HFFc6 (cell line): Measurements from ENCODE around the gene SH3PXD2A. TPM values are rescaled to one million over a fixed set of nuclear protein-coding genes. Genes with fewer than 3 reads are reported as not detected.

ENCODE experiments used
- DNase-seq: peaks from one replicate; pipeline ENCODE4 v3.0.0-alpha.2; 2018
- H3K27ac Mint-ChIP-seq: 2 replicates; pipeline ENCODE4 v1.8.0; 2020; ENCODE audit warnings: mild to moderate bottlenecking, mixed read lengths
- H3K27me3 Mint-ChIP-seq: 2 replicates; pipeline ENCODE4 v1.8.0; 2021; ENCODE audit warnings: mild to moderate bottlenecking, moderate library complexity, mixed read lengths; ENCODE audit not compliant: insufficient read depth
- H3K36me3 Mint-ChIP-seq: 2 replicates; pipeline ENCODE4 v1.8.0; 2021; ENCODE audit warnings: low read depth, mixed read lengths
- H3K4me1 Mint-ChIP-seq: 2 replicates; pipeline ENCODE4 v1.8.0; 2020; ENCODE audit warnings: low read depth, mixed read lengths
- H3K4me3 Mint-ChIP-seq: 2 replicates; pipeline ENCODE4 v1.8.0; 2020; ENCODE audit warnings: mild to moderate bottlenecking, moderate library complexity, mixed read lengths
- H3K9me3 Mint-ChIP-seq: 2 replicates; pipeline ENCODE4 v1.8.0; 2020; ENCODE audit warnings: mild to moderate bottlenecking, mixed read lengths
- total RNA-seq, 6 experiments: library from RNA; stranded (reverse); fragmentation: NEBNext Ultra II Directional; extraction: Animal tissue kit (Norgen Biotek cat#: 25700); gene quantifications; 2 replicates in 1 of 6; 3 replicates in 5 of 6; pipeline ENCODE4 v1.2.3, GENCODE V29; 2021
- TF ChIP-seq, protein P1 (sequence below): fragments of 200-600 bp; sonication (generic); IDR thresholded peaks from 2 replicates; pipeline ENCODE4 v1.5.0; 2021; ENCODE audit warnings: antibody characterized with exemption, mild to moderate bottlenecking

SH3PXD2A gene
- total RNA-seq, 6 experiments from 2014 or later = 75.5 to 113 (median 81.1) TPM

DNA sequence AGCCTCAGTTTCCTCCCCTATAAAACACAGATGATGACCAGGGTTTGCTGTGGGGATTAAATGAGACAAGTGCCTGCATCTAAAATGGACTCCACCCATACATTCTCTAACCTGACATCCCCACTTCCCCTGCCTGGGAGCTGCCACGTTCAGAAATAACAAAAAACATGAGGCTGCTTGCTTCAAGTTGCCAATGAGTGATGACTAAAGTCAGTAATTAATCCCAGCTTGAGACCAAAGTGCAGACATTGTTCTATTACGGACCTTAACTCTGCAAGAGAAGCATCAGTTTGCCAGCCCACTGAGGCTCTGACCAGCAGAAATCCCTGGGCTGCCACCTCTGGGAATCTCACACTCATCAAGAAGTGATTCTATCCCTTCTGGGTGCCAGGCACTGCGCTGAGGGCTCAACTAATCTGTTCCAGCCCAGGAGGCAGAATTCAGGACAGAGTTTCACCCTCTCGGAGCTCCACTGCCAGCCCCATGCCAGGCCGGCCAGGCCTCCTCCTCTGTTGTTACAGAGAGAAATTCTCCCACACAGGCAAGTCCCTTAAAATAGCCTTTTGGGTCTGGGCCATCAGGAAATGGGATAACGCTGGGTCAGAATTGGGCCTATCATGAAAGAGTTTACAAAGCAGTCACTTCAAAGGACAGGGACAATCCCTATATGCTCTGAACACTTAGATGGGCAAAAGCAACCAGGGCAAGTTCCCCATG lies 11.4 kb downstream of the SH3PXD2A start:
- Mint-ChIP-seq H3K36me3 (peaks cover 4% of the 10 kb centered on the region; the same call in 1 of the 2 replicates), H3K4me1 (peaks cover 65% of the 10 kb centered on the region), H3K4me3 (peak overlapping the region; percentile 48; the same call in 1 of the 2 replicates), H3K27me3 (peaks cover 2% of the 10 kb centered on the region), H3K27ac (peak overlapping the region; percentile 94), H3K9me3 (no peaks in the 10 kb centered on the region)
- peak; percentile 63 for DNase-seq
- TF ChIP-seq, protein P1, sequence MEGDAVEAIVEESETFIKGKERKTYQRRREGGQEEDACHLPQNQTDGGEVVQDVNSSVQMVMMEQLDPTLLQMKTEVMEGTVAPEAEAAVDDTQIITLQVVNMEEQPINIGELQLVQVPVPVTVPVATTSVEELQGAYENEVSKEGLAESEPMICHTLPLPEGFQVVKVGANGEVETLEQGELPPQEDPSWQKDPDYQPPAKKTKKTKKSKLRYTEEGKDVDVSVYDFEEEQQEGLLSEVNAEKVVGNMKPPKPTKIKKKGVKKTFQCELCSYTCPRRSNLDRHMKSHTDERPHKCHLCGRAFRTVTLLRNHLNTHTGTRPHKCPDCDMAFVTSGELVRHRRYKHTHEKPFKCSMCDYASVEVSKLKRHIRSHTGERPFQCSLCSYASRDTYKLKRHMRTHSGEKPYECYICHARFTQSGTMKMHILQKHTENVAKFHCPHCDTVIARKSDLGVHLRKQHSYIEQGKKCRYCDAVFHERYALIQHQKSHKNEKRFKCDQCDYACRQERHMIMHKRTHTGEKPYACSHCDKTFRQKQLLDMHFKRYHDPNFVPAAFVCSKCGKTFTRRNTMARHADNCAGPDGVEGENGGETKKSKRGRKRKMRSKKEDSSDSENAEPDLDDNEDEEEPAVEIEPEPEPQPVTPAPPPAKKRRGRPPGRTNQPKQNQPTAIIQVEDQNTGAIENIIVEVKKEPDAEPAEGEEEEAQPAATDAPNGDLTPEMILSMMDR = no peak

DNA sequence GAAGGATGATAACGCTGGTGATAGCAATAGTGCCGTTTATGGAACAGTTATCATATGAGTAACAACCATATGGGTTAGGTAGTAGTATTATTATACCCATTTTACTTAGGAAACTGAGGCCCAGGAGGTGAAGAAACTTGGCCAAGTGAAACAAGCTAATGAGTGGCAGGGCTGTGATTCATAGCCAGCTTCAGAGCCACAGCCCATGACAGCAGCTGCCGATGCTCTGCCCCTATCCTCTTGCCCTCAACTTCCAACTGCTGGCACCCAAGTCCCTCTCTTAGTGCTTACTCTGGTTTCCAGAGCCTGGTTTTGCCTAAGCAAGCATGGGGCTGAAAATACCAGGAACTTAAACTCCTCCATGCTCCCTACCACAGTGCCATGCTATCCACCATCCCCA lies 12.3 kb downstream of the SH3PXD2A start:
- TF ChIP-seq, protein P1 = no peak
- H3K4me3 Mint-ChIP-seq = no peak overlapping the region
- peaks cover 66% of the 10 kb centered on the region for H3K4me1 Mint-ChIP-seq
- peak overlapping the region; percentile 94 for H3K27ac Mint-ChIP-seq
- peaks cover 4% of the 10 kb centered on the region; the same call in 1 of the 2 replicates for H3K36me3 Mint-ChIP-seq
- DNase-seq = no peak
- no peaks in the 10 kb centered on the region for H3K9me3 Mint-ChIP-seq
- H3K27me3 Mint-ChIP-seq = peaks cover 2% of the 10 kb centered on the region

DNA sequence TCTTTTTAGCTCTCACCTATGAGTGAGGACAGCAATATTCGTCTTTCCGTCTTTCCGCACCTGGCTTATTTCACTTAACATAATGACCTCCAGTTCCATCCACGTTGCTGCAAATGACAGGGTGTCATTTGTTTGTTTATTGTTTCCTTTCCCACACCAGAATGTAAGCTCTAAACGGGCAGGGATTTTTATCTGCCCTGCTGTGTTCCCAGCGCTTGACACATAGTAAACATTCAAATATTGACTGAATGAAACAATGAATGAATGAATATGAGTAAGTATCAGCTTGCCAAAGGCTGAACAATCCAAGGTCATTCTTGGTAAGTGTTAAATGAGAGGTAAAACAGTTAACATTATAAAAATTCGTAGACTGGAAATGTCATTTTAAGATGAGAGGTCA lies 12.8 kb downstream of the SH3PXD2A start:
- Mint-ChIP-seq H3K9me3 (no peaks in the 10 kb centered on the region), H3K4me3 (no peak overlapping the region), H3K27me3 (peaks cover 2% of the 10 kb centered on the region), H3K4me1 (peaks cover 67% of the 10 kb centered on the region), H3K36me3 (peaks cover 4% of the 10 kb centered on the region; the same call in 1 of the 2 replicates), H3K27ac (peak overlapping the region; percentile 23; the same call in 1 of the 2 replicates)
- no peak for DNase-seq
- TF ChIP-seq, protein P1 = no peak

DNA sequence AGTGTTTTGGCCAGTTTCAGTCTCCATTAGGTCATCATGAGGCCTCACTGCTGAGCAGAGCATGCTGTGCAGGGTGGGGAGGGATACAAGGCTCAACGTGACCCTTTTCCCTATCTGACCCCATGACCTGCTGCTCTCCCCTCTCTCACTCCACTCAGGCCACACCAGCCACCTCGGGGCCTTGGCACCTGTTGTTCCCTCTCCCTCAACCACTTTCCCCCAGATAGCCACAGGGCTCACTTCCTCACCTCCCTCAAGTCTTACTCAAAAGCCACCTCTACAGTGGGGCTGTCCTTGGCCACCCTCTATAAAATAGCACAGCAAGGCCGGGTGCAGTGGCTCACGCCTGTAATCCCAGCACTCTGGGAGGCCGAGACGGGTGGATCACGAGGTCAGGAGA lies 13.9 kb downstream of the SH3PXD2A start:
- H3K9me3 Mint-ChIP-seq = no peaks in the 10 kb centered on the region
- no peak overlapping the region for H3K4me3 Mint-ChIP-seq
- H3K27me3 Mint-ChIP-seq = peaks cover 2% of the 10 kb centered on the region
- DNase-seq = no peak
- TF ChIP-seq, protein P1 = no peak
- peaks cover 4% of the 10 kb centered on the region; the same call in 1 of the 2 replicates for H3K36me3 Mint-ChIP-seq
- no peak overlapping the region for H3K27ac Mint-ChIP-seq
- peaks cover 61% of the 10 kb centered on the region for H3K4me1 Mint-ChIP-seq

DNA sequence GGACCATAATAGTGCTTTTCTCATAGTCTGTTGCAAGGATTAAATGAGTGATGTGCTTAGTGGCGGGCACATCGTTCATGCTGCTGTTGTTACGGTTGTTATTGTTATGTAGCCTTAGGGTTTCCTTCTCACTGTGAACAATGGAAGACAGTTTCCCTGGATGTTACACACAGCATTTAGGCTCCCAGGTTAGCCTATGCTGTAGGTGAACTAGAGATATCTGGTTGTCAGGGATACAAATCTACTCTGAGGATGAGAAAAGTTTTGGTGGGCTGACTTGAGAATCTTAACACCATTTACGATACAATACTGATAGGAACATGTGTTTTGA lies 14.7 kb downstream of the SH3PXD2A start:
- Mint-ChIP-seq H3K36me3 (peaks cover 4% of the 10 kb centered on the region; the same call in 1 of the 2 replicates), H3K27ac (no peak overlapping the region), H3K4me3 (no peak overlapping the region), H3K4me1 (peaks cover 54% of the 10 kb centered on the region), H3K9me3 (no peaks in the 10 kb centered on the region), H3K27me3 (peaks cover 2% of the 10 kb centered on the region; the same call in 1 of the 2 replicates)
- DNase-seq = no peak
- TF ChIP-seq, protein P1 = no peak
